OCI-LY1 (cell line): ENCODE results near the gene PAM.

Source experiments
- H2AFZ ChIP-seq: fragments of 200-600 bp; sonication (generic), shearing (Covaris generic); 2 replicates; pipeline ENCODE4 v1.6.0; 2014; ENCODE audit warnings: antibody characterized with exemption, mild to moderate bottlenecking, low read length
- H3F3A ChIP-seq: fragments of 200-600 bp; sonication (generic), shearing (Covaris generic); 2 replicates; pipeline ENCODE4 v1.6.0; 2014; ENCODE audit warnings: mild to moderate bottlenecking, antibody characterized with exemption, low read length, moderate library complexity; ENCODE audit not compliant: insufficient read depth
- H3K27ac ChIP-seq: fragments of 200-600 bp; sonication (generic); 2 replicates; pipeline ENCODE4 v1.5.1; 2014; ENCODE audit warnings: low read length, mixed run types, mild to moderate bottlenecking, low read depth; ENCODE audit not compliant: poor library complexity, severe bottlenecking
- H3K27me3 ChIP-seq: fragments of 200-600 bp; sonication (generic); 2 replicates; pipeline ENCODE4 v1.6.0; 2014; ENCODE audit warnings: antibody characterized with exemption, mild to moderate bottlenecking, low read length, moderate library complexity; ENCODE audit not compliant: insufficient read depth
- H3K36me3 ChIP-seq: fragments of 200-600 bp; sonication (generic); 2 replicates; pipeline ENCODE4 v1.6.1; 2014; ENCODE audit warnings: mild to moderate bottlenecking, antibody characterized with exemption, low read length, moderate library complexity, mixed read lengths; ENCODE audit not compliant: insufficient read depth
- H3K4me1 ChIP-seq: fragments of 200-600 bp; sonication (generic); 2 replicates; pipeline ENCODE4 v1.5.1; 2014; ENCODE audit warnings: mild to moderate bottlenecking, low read length, moderate library complexity; ENCODE audit not compliant: insufficient read depth, severe bottlenecking
- H3K4me2 ChIP-seq: fragments of 200-600 bp; sonication (generic), shearing (Covaris generic); 2 replicates; pipeline ENCODE4 v1.6.1; 2014; ENCODE audit warnings: low read length
- H3K4me3 ChIP-seq: fragments of 200-600 bp; sonication (generic); 2 replicates; pipeline ENCODE4 v1.5.1; 2014; ENCODE audit warnings: low read length, low read depth, mild to moderate bottlenecking, mixed read lengths; ENCODE audit not compliant: poor library complexity, severe bottlenecking
- H3K79me2 ChIP-seq: fragments of 200-600 bp; shearing (Covaris generic); 2 replicates; pipeline ENCODE4 v1.6.1; 2016; ENCODE audit warnings: mixed run types, low read length, mixed read lengths; ENCODE audit not compliant: insufficient read depth
- H3K9ac ChIP-seq: fragments of 200-600 bp; sonication (generic), shearing (Covaris generic); 2 replicates; pipeline ENCODE4 v1.6.1; 2014; ENCODE audit warnings: mild to moderate bottlenecking, low read length, mixed read lengths
- H3K9me2 ChIP-seq: fragments of 200-600 bp; sonication (generic), shearing (Covaris generic); 2 replicates; pipeline ENCODE4 v1.6.1; 2014; ENCODE audit warnings: low read depth, mild to moderate bottlenecking, low read length, mixed read lengths
- H3K9me3 ChIP-seq: fragments of 200-600 bp; shearing (Covaris generic); 2 replicates; pipeline ENCODE4 v1.6.1; 2014; ENCODE audit warnings: low read length, mixed read lengths
- H4K20me1 ChIP-seq: fragments of 200-600 bp; sonication (generic), shearing (Covaris generic); 2 replicates; pipeline ENCODE4 v1.6.0; 2016; ENCODE audit warnings: mild to moderate bottlenecking, low read length; ENCODE audit not compliant: insufficient read depth
- CTCF ChIP-seq: fragments of 200-600 bp; sonication (generic), shearing (Covaris generic); IDR thresholded peaks from 2 replicates; pipeline ENCODE4 v1.5.1; 2017; ENCODE audit warnings: mild to moderate bottlenecking, antibody characterized with exemption, low read length, moderate library complexity, mixed read lengths
- EZH2 ChIP-seq: fragments of 200-600 bp; sonication (generic), shearing (Covaris generic); IDR thresholded peaks from 2 replicates; pipeline ENCODE4 v1.8.0; 2017; ENCODE audit warnings: borderline replicate concordance, mixed run types, mild to moderate bottlenecking, antibody characterized with exemption, low read length, moderate library complexity, mixed read lengths

PAM gene

GRCh38 chr5:102865171-102865509 lies 110.0 kb downstream of the PAM start:
- Histone ChIP-seq H3K9ac (no peak overlapping the region), H3K36me3 (no peaks in the 10 kb centered on the region), H3K9me3 (no peaks in the 10 kb centered on the region), H3K4me3 (no peak overlapping the region), H3K4me1 (peaks cover 4% of the 10 kb centered on the region), H2AFZ (no peak overlapping the region), H3K4me2 (no peak overlapping the region), H3F3A (no peaks in the 10 kb centered on the region), H3K9me2 (no peaks in the 10 kb centered on the region), H3K27ac (no peak overlapping the region), H3K27me3 (no peaks in the 10 kb centered on the region), H3K79me2 (no peaks in the 10 kb centered on the region), H4K20me1 (no peaks in the 10 kb centered on the region)
- no peak for TF ChIP-seq EZH2

GRCh38 chr5:102865510-102866236 lies 110.6 kb downstream of the PAM start:
- Histone ChIP-seq H3K27me3 (no peaks in the 10 kb centered on the region), H3K4me1 (peaks cover 4% of the 10 kb centered on the region), H3K9me3 (no peaks in the 10 kb centered on the region), H3K27ac (no peak overlapping the region), H3K4me3 (peak overlapping the region; percentile 31), H3K9ac (no peak overlapping the region), H3K4me2 (peak overlapping the region; percentile 0; the same call in 1 of the 2 replicates), H3F3A (no peaks in the 10 kb centered on the region), H4K20me1 (no peaks in the 10 kb centered on the region), H2AFZ (no peak overlapping the region), H3K79me2 (no peaks in the 10 kb centered on the region), H3K36me3 (no peaks in the 10 kb centered on the region), H3K9me2 (no peaks in the 10 kb centered on the region)
- TF ChIP-seq EZH2 = no peak
- no peak for TF ChIP-seq CTCF

- H3K9me2 ChIP-seq = no peaks in the 10 kb centered on the region
- TF ChIP-seq EZH2 (no peak), CTCF (no peak)
- no peak overlapping the region for H2AFZ ChIP-seq
- H3K4me2 ChIP-seq = peak overlapping the region; percentile 0; the same call in 1 of the 2 replicates
- H3K36me3 ChIP-seq = no peaks in the 10 kb centered on the region
- peaks cover 4% of the 10 kb centered on the region for H3K4me1 ChIP-seq
- H4K20me1 ChIP-seq = no peaks in the 10 kb centered on the region
- H3F3A ChIP-seq = no peaks in the 10 kb centered on the region
- H3K9me3 ChIP-seq = no peaks in the 10 kb centered on the region
- H3K4me3 ChIP-seq = peak overlapping the region; percentile 31
- no peaks in the 10 kb centered on the region for H3K27me3 ChIP-seq
- no peak overlapping the region for H3K9ac ChIP-seq
- no peaks in the 10 kb centered on the region for H3K79me2 ChIP-seq
- H3K27ac ChIP-seq = no peak overlapping the region
These were observed 111.1 kb downstream of the PAM start for GRCh38 chr5:102866237-102866600.
